HCT116 (cell line): ENCODE results near the gene HSPB8. TPM values are rescaled to one million over a fixed set of nuclear protein-coding genes. Genes with fewer than 3 reads are reported as not detected.
A peak's percentile ranks its signal among the peaks of the same experiment; 100 is the strongest.

Experiments
- ATAC-seq: fragments of 200-7000 bp; cut with Tn5 transposase; 2 replicates; pipeline ENCODE4 v1.9.1; 2020; ENCODE audit warnings: mild to moderate bottlenecking, moderate library complexity
- BruUV-seq: library from RNA; stranded (reverse); fragments of 400-500 nt; replicated peaks from 2 replicates; lab custom pipeline; 2021; lab: Mats Ljungman, UMichigan
- CTCF ChIA-PET: fragments of 300-600 bp; sonication (Branson Sonifier 250); formaldehyde crosslinking; loops from one replicate; lab custom pipeline; 2021; ENCODE audit warnings: antibody characterized with exemption; lab: Charles Lee
- POLR2A ChIA-PET: fragments of 300-600, 350-600 bp; sonication (Branson Sonifier 250); formaldehyde crosslinking; loops from one replicate; lab custom pipeline; 2021; ENCODE audit warnings: antibody characterized with exemption; lab: Charles Lee
- RAD21 ChIA-PET, 2 experiments: fragments of 300-600 bp; sonication (Branson Sonifier 250); formaldehyde crosslinking; loops; one replicate each; lab custom pipeline; 2023; ENCODE audit warnings: low total read pairs in 2 of 2; ENCODE audit not compliant: uncharacterized antibody in 2 of 2, unreplicated experiment in 2 of 2, low non-redundant PET in 1 of 2; lab: Charles Lee
- DNase-seq: peaks from one replicate; pipeline ENCODE4 v3.0.0-alpha.2; 2010; ENCODE audit warnings: low read depth, low spot score
- H2AFZ ChIP-seq: fragments of 200-600 bp; shearing (Covaris generic), sonication (generic); 2 replicates; pipeline ENCODE4 v1.6.1; 2017; ENCODE audit warnings: low read depth, mixed run types, mixed read lengths, antibody characterized with exemption, low read length; ENCODE audit not compliant: poor library complexity, severe bottlenecking
- H3K27ac ChIP-seq: 2 replicates; pipeline ENCODE4 v1.5.1; 2012; ENCODE audit warnings: low read depth, low read length
- H3K27me3 ChIP-seq: fragments of 200-600 bp; sonication (generic); 2 replicates; pipeline ENCODE4 v1.6.1; 2016; ENCODE audit warnings: mixed run types, low read length, mixed read lengths; ENCODE audit not compliant: insufficient read depth
- H3K36me3 ChIP-seq, 2 experiments: fragments of 200-500 bp in 1 of 2; fragments of 200-600 bp in 1 of 2; sonication (Bioruptor generic) in 1 of 2; sonication (generic) in 1 of 2; 2 replicates each; pipeline versions ENCODE4 v1.5.1 to v1.6.1; 2014 to 2016; ENCODE audit warnings: low read length in 2 of 2, inconsistent platforms in 1 of 2, mixed read lengths in 1 of 2, mixed run types in 1 of 2; ENCODE audit not compliant: insufficient read depth in 2 of 2, control insufficient read depth in 1 of 2
- H3K4me1 ChIP-seq, 2 experiments: fragments of 200-600 bp in 1 of 2; sonication (generic) in 1 of 2; 2 replicates each; pipeline versions ENCODE4 v1.5.1 to v1.6.1; 2012 to 2017; ENCODE audit warnings: low read length in 2 of 2, inconsistent platforms in 1 of 2, mild to moderate bottlenecking in 1 of 2, mixed read lengths in 1 of 2, mixed run types in 1 of 2, moderate library complexity in 1 of 2; ENCODE audit not compliant: insufficient read depth in 2 of 2, control insufficient read depth in 1 of 2
- H3K4me2 ChIP-seq: fragments of 200-600 bp; sonication (generic); 2 replicates; pipeline ENCODE4 v1.6.1; 2017; ENCODE audit warnings: mixed run types, low read length, mixed read lengths
- H3K4me3 ChIP-seq, 2 experiments: fragments of 200-600 bp in 1 of 2; sonication (generic) in 1 of 2; replicated peaks in 1 of 2; 2 replicates each; pipeline ENCODE4 v1.5.1; 2011 to 2016; ENCODE audit warnings: low read length in 2 of 2, control low read depth in 1 of 2, low read depth in 1 of 2, mild to moderate bottlenecking in 1 of 2, mixed read lengths in 1 of 2, mixed run types in 1 of 2
- H3K79me2 ChIP-seq: fragments of 200-600 bp; sonication (generic); 2 replicates; pipeline ENCODE4 v1.6.1; 2017; ENCODE audit warnings: mild to moderate bottlenecking, mixed run types, low read length, moderate library complexity, mixed read lengths; ENCODE audit not compliant: insufficient read depth
- H3K9ac ChIP-seq: fragments of 200-600 bp; sonication (generic); 2 replicates; pipeline ENCODE4 v1.6.1; 2016; ENCODE audit warnings: low read length, mixed read lengths
- H3K9me2 ChIP-seq: fragments of 200-600 bp; sonication (generic), shearing (Covaris generic); 2 replicates; pipeline ENCODE4 v1.6.1; 2017; ENCODE audit warnings: mixed run types, mild to moderate bottlenecking, moderate library complexity; ENCODE audit not compliant: insufficient read depth
- H3K9me3 ChIP-seq, 2 experiments: fragments of 200-500 bp in 1 of 2; fragments of 200-600 bp in 1 of 2; sonication (Bioruptor generic) in 1 of 2; sonication (generic) in 1 of 2; 2 replicates each; pipeline ENCODE4 v1.6.1; 2014 to 2017; ENCODE audit warnings: low read length in 2 of 2, mixed read lengths in 2 of 2, inconsistent platforms in 1 of 2, low read depth in 1 of 2, mild to moderate bottlenecking in 1 of 2, mixed run types in 1 of 2, moderate library complexity in 1 of 2; ENCODE audit not compliant: control insufficient read depth in 1 of 2, insufficient read depth in 1 of 2
- H4K20me1 ChIP-seq: fragments of 200-600 bp; sonication (generic), shearing (Covaris generic); 2 replicates; pipeline ENCODE4 v1.6.1; 2017; ENCODE audit warnings: mixed run types, mild to moderate bottlenecking, moderate library complexity; ENCODE audit not compliant: insufficient read depth
- CBX3 ChIP-seq: IDR thresholded peaks from 2 replicates; pipeline ENCODE4 v1.6.1; 2012; ENCODE audit warnings: low read depth
- CEBPB ChIP-seq: IDR thresholded peaks from 2 replicates; pipeline ENCODE4 v1.6.1; 2012; ENCODE audit warnings: low read depth
- CTCF ChIP-seq, 3 experiments: fragments of 200-600 bp in 1 of 3; sonication (generic) in 1 of 3; IDR thresholded peaks in 2 of 3; conservative IDR thresholded peaks in 1 of 3; 2 replicates each; pipeline ENCODE4 v1.5.1; 2012 to 2017; ENCODE audit warnings: low read depth in 2 of 3, low read length in 2 of 3, antibody characterized with exemption in 1 of 3, borderline replicate concordance in 1 of 3, control low read depth in 1 of 3, mild to moderate bottlenecking in 1 of 3, mixed read lengths in 1 of 3, mixed run types in 1 of 3, moderate library complexity in 1 of 3; ENCODE audit not compliant: insufficient read depth in 1 of 3
- ELF1 ChIP-seq: IDR thresholded peaks from 2 replicates; pipeline ENCODE4 v1.6.1; 2012; ENCODE audit warnings: low read depth, borderline replicate concordance
- EZH2phosphoT487 ChIP-seq: fragments of 200-600 bp; IDR thresholded peaks from 2 replicates; pipeline ENCODE4 v1.6.1; 2018; ENCODE audit warnings: antibody characterized with exemption, borderline replicate concordance
- MAX ChIP-seq: IDR thresholded peaks from 2 replicates; pipeline ENCODE4 v1.6.1; 2012
- ZFX ChIP-seq: fragments of 450-650 bp; IDR thresholded peaks from 2 replicates; pipeline ENCODE4 v1.6.1; 2017
- ZNF274 ChIP-seq: fragments of 200-500 bp; sonication (Bioruptor generic); IDR thresholded peaks from 2 replicates; pipeline ENCODE4 v1.6.1; 2014; ENCODE audit warnings: mild to moderate bottlenecking, low read depth, low read length, inconsistent platforms
- intact Hi-C: fragments of 100-400 bp; cut with micrococcal nuclease; formaldehyde crosslinking; loops from 2 replicates; pipeline ENCODE4 v1.10.0; 2022
- total RNA-seq: library from RNA; stranded (reverse); gene quantifications from one replicate; pipeline ENCODE4 v1.2.1, GENCODE V29; 2021; ENCODE audit not compliant: unreplicated experiment
- TF ChIP-seq, protein P1 (sequence below): IDR thresholded peaks from 2 replicates; pipeline ENCODE4 v1.6.1; 2012

Gene HSPB8
- total RNA-seq, 1 experiment from 2014 or later, result 3.5 TPM

DNA sequence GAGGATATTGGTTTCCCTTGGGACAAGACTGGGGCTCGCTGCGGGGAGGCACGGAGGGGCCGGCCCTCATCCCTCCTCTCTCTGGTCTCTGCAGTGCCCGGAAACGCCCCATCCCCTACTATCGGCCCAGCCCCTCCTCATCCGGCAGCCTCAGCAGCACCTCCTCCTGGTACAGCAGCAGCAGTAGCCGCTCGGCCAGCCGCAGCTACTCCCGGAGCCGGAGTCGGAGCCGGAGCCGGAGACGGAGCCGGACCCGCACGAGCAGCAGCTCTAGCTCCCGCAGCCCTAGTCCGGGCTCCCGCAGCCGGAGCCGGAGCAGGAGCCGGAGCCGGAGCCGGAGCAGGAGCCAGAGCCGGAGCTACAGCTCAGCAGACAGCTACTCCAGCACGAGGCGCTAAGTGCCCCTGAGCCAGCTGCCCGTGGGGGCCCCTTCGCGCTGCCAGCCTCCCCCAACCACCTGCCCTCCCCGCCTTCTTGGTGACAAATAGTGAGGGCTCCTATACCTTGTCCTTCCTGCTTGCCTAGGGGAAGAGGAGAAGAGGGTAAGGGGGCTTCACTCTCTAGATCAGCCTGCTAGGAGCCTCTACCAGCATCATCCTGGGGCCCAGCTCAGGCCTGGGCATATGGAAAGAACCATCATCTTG lies 22.2 kb upstream of the HSPB8 start:
- Histone ChIP-seq H3K4me1 (peaks cover 12 to 22% of the 10 kb centered on the region in 2 experiments; a peak in 3 of 4 replicates), H3K36me3 (no peaks in the 10 kb centered on the region), H3K4me2 (no peak overlapping the region), H4K20me1 (no peaks in the 10 kb centered on the region), H3K79me2 (no peaks in the 10 kb centered on the region), H3K27ac (no peak overlapping the region), H3K27me3 (peaks cover 9% of the 10 kb centered on the region; the same call in 1 of the 2 replicates), H3K9ac (no peak overlapping the region), H3K9me3 (no peaks in the 10 kb centered on the region), H2AFZ (no peak overlapping the region), H3K9me2 (no peaks in the 10 kb centered on the region), H3K4me3 (no peak overlapping the region)
- POLR2A ChIA-PET, result no interaction called here
- RAD21 ChIA-PET, result no interaction called here
- ATAC-seq (no peak), DNase-seq (no peak)
- CTCF ChIA-PET, result interaction anchor here (1.0 kb wide), 1 partner anchor 22 kb away, joined by 4 read pairs; the partner anchor contains the start of gene HSPB8
- TF ChIP-seq, protein P1, sequence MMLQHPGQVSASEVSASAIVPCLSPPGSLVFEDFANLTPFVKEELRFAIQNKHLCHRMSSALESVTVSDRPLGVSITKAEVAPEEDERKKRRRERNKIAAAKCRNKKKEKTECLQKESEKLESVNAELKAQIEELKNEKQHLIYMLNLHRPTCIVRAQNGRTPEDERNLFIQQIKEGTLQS, result no peak
- TF ChIP-seq CTCF (IDR thresholded peaks at IDR 0.05 in 2 of 3, conservative IDR thresholded peaks at IDR 0.05 in 1 of 3; ENCODE audit: borderline replicate concordance in 1 of 3, insufficient read depth in 1 of 3, low read depth in 2 of 3, low read length in 2 of 3), result peak in 2 of 3 experiments; percentile 36 to 40; a peak in 2 of 6 replicates
- BruUV-seq, result no TSS peak
- intact Hi-C loops, result no loop called here

- Histone ChIP-seq H3K27me3 (peaks cover 16% of the 10 kb centered on the region; the same call in 1 of the 2 replicates), H3K36me3 (no peaks in the 10 kb centered on the region), H3K9ac (no peak overlapping the region), H3K4me2 (no peak overlapping the region), H3K9me3 (no peaks in the 10 kb centered on the region), H3K27ac (no peak overlapping the region), H3K4me1 (peaks cover 12 to 22% of the 10 kb centered on the region in 2 experiments; a peak in 3 of 4 replicates), H2AFZ (no peak overlapping the region), H3K4me3 (no peak overlapping the region), H4K20me1 (no peaks in the 10 kb centered on the region), H3K9me2 (no peaks in the 10 kb centered on the region), H3K79me2 (no peaks in the 10 kb centered on the region)
- TF ChIP-seq ZNF274, result no peak
- no peak for TF ChIP-seq CEBPB
- TF ChIP-seq ELF1, result no peak
- TF ChIP-seq CBX3, result no peak
- TF ChIP-seq EZH2phosphoT487, result no peak
- TF ChIP-seq MAX, result no peak
- TF ChIP-seq ZFX, result no peak
- DNase-seq (no peak), ATAC-seq (no peak)
- ChIA-PET CTCF (no interaction called here), RAD21 (no interaction called here), POLR2A (no interaction called here)
- BruUV-seq, result no TSS peak
- intact Hi-C loops, result no loop called here
These were observed 21.2 kb upstream of the HSPB8 start for GRCh38 chr12:119157528-119157927.
